Frontal cortex (tissue), 4 donors: Measurements from ENCODE around the gene NEK7. TPM values are rescaled to one million over a fixed set of nuclear protein-coding genes. Genes with fewer than 3 reads are reported as not detected.

ENCODE experiments used
- DNase-seq, 2 donors: peaks; one replicate each; pipeline ENCODE4 v3.0.0; 2012; ENCODE audit warnings: low spot score in 2 of 2
- FAIRE-seq: peaks from 2 replicates; lab custom pipeline; 2012; peaks lifted over from hg19 to GRCh38; lab: Jason Lieb, UNC
- total RNA-seq: library from RNA; depleted of rRNA; stranded (reverse); fragments of >200 nt; gene quantifications from one replicate; pipeline ENCODE4 v1.2.3, GENCODE V29; 2014
- donor health status: control.
- donor health status: control.
- donor health status: control.

NEK7 gene
- total RNA-seq, 1 donor from 2014 or later, result 15.1 TPM

GRCh38 chr1:198320759-198321158, 164.0 kb downstream of the NEK7 start:
- FAIRE-seq, result no peak
- DNase-seq, result no peak

GRCh38 chr1:198326232-198326631, 169.4 kb downstream of the NEK7 start:
- no peak for DNase-seq
- no peak for FAIRE-seq

GRCh38 chr1:198326915-198327314, 170.1 kb downstream of the NEK7 start:
- DNase-seq (no peak), FAIRE-seq (no peak)

- no peak for FAIRE-seq
These were observed 171.7 kb downstream of the NEK7 start for GRCh38 chr1:198328458-198329032.

DNA sequence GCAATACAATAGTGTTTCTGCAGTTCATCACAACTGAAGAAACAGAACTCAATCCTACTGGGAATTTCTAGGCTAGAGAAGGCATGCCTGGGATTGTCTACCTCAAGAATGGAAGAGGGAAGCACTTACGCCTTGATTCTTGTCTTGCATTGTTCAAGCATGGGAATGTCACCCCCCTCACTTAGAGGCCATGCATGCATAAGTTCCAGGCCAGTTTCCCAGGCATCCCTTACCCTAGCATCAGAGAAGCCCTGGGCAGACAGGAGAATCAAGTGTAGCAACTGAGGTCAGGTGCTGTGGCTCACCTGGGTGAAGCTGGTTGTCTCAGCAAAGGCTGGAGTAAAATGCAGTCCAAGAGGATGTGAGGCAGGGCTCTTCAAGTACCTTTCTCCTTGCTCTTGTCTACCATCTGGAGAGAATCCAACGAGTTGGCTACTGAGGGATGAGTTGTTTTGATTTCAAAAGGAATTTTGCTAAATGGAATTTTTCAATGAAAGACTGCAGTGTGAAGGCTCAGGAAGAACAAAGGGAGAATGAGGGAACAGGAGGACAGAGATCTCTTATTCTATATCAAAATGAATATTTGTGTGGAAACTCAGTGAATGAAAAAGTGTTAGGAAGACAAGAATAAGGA, 174.3 kb downstream of the NEK7 start:
- no peak for FAIRE-seq

More at GRCh38 chr1:198328458-198329032, 171.7 kb downstream of the NEK7 start:
- no peak for DNase-seq

DNA sequence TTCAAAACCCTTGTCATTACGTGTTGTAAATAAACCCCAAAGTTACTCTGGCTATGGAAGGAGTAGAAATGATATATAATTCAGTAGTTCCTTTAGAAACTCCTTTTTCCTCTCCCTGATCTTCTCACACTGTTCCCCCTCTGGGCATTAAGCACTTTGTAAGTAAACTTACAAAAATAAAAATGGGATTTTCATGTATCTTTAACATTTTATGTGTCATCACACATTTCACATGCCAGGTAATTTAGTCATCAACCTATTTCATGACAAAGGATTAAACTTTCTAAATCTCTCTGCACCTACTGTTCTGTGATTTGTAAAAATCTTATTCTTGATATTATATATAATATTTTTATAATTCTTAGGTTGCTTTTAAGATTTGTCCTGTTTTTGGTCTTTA, 176.9 kb downstream of the NEK7 start:
- no peak for DNase-seq
- FAIRE-seq, result peak; percentile 23

More for the DNA sequence above, 174.3 kb downstream of the NEK7 start:
- DNase-seq, result no peak

- no peak for FAIRE-seq
- DNase-seq, result no peak
These were observed 178.9 kb downstream of the NEK7 start for GRCh38 chr1:198335663-198336062.

DNA sequence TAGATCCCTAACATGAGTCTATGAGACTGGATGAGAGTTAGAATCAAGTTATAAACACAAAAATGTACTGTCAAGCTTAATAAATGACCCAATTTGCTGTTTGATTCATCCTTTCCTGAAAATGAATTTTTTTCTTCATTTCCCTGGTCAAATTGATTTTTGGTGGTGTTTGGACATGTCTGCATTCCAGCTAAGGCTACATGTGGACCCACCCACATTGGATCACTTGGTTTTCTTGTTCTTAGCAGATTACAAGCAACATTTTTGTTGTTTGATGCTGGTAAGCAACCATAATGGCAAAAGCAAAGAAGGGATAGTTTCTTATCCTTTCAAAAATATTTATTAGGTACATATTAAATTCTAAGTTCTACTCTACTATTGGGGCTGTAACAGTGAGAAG, 181.1 kb downstream of the NEK7 start:
- DNase-seq (no peak), FAIRE-seq (no peak)

- no peak for DNase-seq
- no peak for FAIRE-seq
These were observed 183.3 kb downstream of the NEK7 start for GRCh38 chr1:198340139-198340538.

DNA sequence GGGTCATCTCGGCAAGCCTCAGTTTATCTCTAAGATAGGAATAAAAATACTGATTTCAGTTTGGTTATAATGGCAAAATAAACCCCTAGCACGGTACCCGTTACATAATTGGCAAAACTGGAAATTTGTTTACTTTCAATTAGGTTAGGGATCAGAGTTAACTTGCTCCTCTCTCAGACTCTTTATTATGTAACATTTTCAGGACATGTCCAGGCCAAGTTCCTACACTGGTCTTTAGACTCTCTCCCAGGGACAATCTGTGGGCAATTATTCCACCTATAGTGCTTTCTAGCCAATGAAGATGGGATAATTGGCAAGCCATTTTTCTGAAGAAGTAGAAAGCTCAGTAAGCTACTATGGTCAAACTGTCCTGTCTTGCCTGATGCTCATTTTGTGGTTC, 189.4 kb downstream of the NEK7 start:
- DNase-seq (no peak), FAIRE-seq (no peak)

DNA sequence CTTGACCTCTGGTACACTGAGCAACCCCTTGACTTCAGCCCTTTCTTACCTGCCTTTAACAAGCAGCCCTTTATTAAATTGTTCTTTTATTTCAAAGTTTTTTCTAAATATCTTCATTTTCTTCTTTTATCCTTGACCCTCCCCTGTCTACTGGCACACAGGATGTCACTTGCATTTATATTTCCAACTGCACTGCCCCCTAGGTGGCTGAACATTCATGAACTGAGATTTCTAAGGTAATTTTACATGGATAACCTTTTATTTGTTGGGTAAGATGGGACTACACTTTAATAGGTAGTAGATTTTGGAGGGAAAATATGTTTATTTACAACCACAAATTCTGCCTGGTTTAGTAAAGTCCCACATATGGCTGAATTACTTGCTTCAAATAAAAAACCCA, 193.7 kb downstream of the NEK7 start:
- FAIRE-seq, result no peak
- no peak for DNase-seq

DNA sequence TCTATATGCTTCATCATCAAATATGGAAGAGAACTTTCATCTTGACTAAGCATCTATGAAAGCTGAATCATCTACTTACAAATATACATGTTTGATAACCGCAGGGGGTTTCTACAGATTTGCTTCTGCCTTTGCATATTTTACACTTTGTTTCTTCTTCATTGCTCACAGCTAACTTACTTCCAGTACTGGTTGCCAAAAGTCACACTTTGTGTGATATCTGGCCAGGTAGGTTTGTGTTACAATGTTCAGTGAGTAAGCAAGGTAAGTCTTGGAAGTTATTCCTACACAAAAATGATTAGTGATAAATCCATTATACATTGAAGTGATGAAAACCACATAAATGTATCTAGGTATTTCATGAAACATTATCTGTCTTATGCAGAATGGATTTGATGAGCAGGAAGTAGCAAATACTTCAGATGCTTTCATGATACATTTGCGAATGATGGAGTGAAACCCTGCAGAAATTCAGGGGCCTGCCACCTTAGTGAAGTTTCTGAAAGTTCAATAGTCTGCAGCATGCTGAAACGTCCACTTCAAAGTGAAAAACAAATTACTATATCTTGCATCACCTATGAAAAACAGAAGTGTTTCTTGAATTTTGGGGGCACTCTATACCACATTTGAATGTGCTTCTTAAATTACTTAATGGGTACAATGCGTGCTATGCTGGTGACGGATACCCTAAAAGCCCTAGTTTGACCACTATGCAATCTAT, 196.3 kb downstream of the NEK7 start:
- DNase-seq (no peak), FAIRE-seq (no peak)

DNA sequence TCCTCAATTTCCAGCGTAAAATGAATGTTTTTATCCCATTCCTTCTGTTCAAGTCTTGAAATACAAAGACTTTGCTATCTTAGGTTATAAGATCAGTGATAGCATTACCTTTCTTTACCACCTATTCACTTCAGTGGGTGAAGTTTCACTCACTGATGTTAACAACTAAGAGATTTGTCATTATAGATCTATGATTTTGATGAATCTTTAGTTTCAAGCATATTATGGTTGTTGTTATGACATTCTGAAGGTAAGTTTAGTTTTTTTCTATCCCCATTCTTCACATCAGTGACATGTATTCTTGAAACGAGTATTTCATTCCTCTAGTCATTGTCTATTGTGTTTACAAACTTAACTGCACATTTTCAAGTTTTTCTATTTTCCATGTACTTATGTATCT, 201.1 kb downstream of the NEK7 start:
- no peak for DNase-seq
- FAIRE-seq, result no peak

GRCh38 chr1:198359024-198359653, 202.3 kb downstream of the NEK7 start:
- no peak for DNase-seq
- FAIRE-seq, result no peak

DNA sequence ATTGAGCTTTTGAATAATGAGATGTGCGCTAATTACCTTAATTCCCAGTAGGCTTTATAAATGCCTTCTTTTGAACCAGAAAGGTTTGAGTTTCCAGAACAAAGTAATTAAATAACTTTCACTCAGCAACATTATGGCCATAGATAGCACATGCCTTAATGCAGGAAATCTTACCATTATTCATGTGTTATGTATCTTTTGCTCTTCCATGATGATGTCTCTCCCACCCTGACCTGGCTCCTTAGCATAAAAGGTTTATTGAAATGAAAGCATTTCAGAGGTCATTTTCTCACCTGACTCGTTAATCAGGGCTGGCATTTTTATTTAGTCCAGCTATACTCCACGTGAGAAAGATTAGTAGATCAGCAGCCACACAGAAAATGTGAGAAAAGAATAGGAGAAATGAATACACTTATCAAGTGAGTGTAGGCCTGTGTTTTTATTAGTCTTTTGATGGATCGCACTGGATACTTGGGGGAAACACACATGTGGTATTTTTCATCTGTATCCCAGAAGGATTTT, 203.5 kb downstream of the NEK7 start:
- DNase-seq, result no peak
- no peak for FAIRE-seq

DNA sequence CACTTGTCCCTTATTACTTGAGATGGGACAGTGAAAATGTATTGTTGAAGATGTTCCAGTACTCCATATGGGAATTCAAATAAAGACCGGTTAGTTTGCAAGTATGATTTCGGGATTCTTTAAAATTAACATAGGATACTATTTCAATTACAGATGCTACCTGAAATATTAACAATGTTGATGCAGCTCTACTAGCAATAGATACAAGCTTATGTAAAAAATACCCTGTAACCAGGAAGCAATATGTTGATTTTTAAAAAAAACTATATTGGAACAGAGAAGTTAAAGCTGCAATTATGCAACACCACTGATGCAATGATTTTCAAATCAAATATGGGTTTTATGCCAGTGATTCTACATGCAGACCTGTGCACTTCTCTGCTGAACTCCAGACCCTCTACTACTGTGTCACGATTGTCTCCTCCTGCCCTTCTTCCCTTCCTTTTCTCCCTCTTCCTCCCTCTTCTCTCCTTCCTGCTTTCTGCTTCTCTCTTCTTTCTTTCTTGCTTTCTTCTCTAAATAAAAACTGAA, 204.5 kb downstream of the NEK7 start:
- no peak for DNase-seq
- no peak for FAIRE-seq

DNA sequence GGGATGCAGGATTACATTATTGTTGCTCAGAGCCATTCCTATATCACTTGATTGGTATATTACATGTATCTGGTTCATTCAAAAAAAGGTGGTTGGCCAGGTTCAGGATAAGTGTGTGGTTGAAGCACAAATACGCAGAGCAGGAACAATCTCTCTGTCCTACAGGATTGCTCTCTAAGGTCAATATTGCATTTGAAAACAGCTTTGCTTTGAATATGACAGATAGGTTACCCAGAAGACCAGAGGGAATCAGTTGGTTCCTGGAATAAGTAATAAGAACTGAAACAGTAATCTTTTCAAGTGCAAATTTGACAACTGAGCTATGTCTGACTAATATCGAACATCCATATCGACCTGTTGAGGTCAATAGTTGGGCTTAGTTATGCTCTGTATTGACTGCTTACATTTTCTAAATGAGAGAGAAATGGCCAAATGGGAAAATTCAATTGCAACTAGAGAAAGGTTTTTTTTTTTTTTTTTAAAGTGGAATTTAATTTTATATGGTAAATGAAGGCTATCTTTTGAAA, 206.9 kb downstream of the NEK7 start:
- FAIRE-seq (no peak), DNase-seq (no peak)

- FAIRE-seq, result no peak
- DNase-seq, result no peak
These were observed 207.7 kb downstream of the NEK7 start for GRCh38 chr1:198364471-198364870.

- DNase-seq (no peak), FAIRE-seq (no peak)
These were observed 210.5 kb downstream of the NEK7 start for GRCh38 chr1:198367296-198367695.

GRCh38 chr1:198370996-198371395, 214.2 kb downstream of the NEK7 start:
- FAIRE-seq, result no peak
- no peak for DNase-seq
